ENCODE measurements around the gene TMEM100. TPM values are rescaled to one million over a fixed set of nuclear protein-coding genes. Genes with fewer than 3 reads are reported as not detected.

The TMEM100 gene
- polyA plus RNA-seq, 1 donor from 2014 or later: not detected

GRCh38 chr17:55762086-55762858, 39.6 kb upstream of the TMEM100 start:
- Histone ChIP-seq H4K20me1 (ENCODE audit: insufficient read depth) (no peaks in the 10 kb centered on the region), H3K4me3 (ENCODE audit: low read length) (no peak overlapping the region), H3K4me2 (ENCODE audit: low read length) (no peak overlapping the region), H3K9ac (ENCODE audit: low read length) (no peak overlapping the region), H3K27me3 (ENCODE audit: insufficient read depth, low read depth, low read length) (no peaks in the 10 kb centered on the region), H3K36me3 (ENCODE audit: insufficient read depth, low read length) (no peaks in the 10 kb centered on the region), H3K9me3 (ENCODE audit: low read length) (no peaks in the 10 kb centered on the region), H3F3A (ENCODE audit: insufficient read depth, low read length, poor library complexity, severe bottlenecking) (no peaks in the 10 kb centered on the region), H3K79me2 (replicated peaks; ENCODE audit: insufficient read depth, low read length) (no peaks in the 10 kb centered on the region), H2AFZ (ENCODE audit: low read depth, low read length) (no peak overlapping the region), H3K9me2 (ENCODE audit: insufficient read depth, low read length) (no peaks in the 10 kb centered on the region), H3K27ac (ENCODE audit: low read length) (no peak overlapping the region)
- TF ChIP-seq CTCF (IDR thresholded peaks at IDR 0.05; ENCODE audit: poor library complexity, severe bottlenecking): no peak
- TF ChIP-seq MXI1 (conservative IDR thresholded peaks at IDR 0.05; ENCODE audit: poor library complexity, severe bottlenecking): no peak
- no peak for TF ChIP-seq EZH2 (IDR thresholded peaks at IDR 0.05; ENCODE audit: borderline replicate concordance, insufficient read depth, low read length, poor library complexity, severe bottlenecking)
- no peak for TF ChIP-seq TAF1 (IDR thresholded peaks at IDR 0.05; ENCODE audit: low read depth)
- TF ChIP-seq SMC3 (conservative IDR thresholded peaks at IDR 0.05; ENCODE audit: poor library complexity): no peak
- TF ChIP-seq REST (IDR thresholded peaks at IDR 0.05; ENCODE audit: borderline replicate concordance): no peak
- TF ChIP-seq POLR2AphosphoS5 (IDR thresholded peaks at IDR 0.05): no peak
- TF ChIP-seq RAD21 (conservative IDR thresholded peaks at IDR 0.05): no peak

- Histone ChIP-seq H3K9me2 (ENCODE audit: insufficient read depth, low read length) (no peaks in the 10 kb centered on the region), H3K36me3 (ENCODE audit: insufficient read depth, low read length) (no peaks in the 10 kb centered on the region), H3K4me3 (ENCODE audit: low read length) (no peak overlapping the region), H2AFZ (ENCODE audit: low read depth, low read length) (no peak overlapping the region), H3K4me2 (ENCODE audit: low read length) (no peak overlapping the region), H3K9ac (ENCODE audit: low read length) (no peak overlapping the region), H3K79me2 (replicated peaks; ENCODE audit: insufficient read depth, low read length) (no peaks in the 10 kb centered on the region), H3K9me3 (ENCODE audit: low read length) (no peaks in the 10 kb centered on the region), H3F3A (ENCODE audit: insufficient read depth, low read length, poor library complexity, severe bottlenecking) (no peaks in the 10 kb centered on the region), H3K27ac (ENCODE audit: low read length) (no peak overlapping the region), H3K27me3 (ENCODE audit: insufficient read depth, low read depth, low read length) (no peaks in the 10 kb centered on the region), H4K20me1 (ENCODE audit: insufficient read depth) (no peaks in the 10 kb centered on the region)
- TF ChIP-seq SMC3 (conservative IDR thresholded peaks at IDR 0.05; ENCODE audit: poor library complexity): no peak
- TF ChIP-seq REST (IDR thresholded peaks at IDR 0.05; ENCODE audit: borderline replicate concordance): no peak
- no peak for TF ChIP-seq RAD21 (conservative IDR thresholded peaks at IDR 0.05)
- TF ChIP-seq EZH2 (IDR thresholded peaks at IDR 0.05; ENCODE audit: borderline replicate concordance, insufficient read depth, low read length, poor library complexity, severe bottlenecking): no peak
Measured at GRCh38 chr17:55760643-55761355, 38.1 kb upstream of the TMEM100 start.
